ENCODE results near the gene PCGF5.

- TF ChIP-seq, protein P1, sequence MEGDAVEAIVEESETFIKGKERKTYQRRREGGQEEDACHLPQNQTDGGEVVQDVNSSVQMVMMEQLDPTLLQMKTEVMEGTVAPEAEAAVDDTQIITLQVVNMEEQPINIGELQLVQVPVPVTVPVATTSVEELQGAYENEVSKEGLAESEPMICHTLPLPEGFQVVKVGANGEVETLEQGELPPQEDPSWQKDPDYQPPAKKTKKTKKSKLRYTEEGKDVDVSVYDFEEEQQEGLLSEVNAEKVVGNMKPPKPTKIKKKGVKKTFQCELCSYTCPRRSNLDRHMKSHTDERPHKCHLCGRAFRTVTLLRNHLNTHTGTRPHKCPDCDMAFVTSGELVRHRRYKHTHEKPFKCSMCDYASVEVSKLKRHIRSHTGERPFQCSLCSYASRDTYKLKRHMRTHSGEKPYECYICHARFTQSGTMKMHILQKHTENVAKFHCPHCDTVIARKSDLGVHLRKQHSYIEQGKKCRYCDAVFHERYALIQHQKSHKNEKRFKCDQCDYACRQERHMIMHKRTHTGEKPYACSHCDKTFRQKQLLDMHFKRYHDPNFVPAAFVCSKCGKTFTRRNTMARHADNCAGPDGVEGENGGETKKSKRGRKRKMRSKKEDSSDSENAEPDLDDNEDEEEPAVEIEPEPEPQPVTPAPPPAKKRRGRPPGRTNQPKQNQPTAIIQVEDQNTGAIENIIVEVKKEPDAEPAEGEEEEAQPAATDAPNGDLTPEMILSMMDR (IDR thresholded peaks at IDR 0.05; ENCODE audit: insufficient read depth, low read length), result no peak
- no peak for TF ChIP-seq POLR2AphosphoS5 (IDR thresholded peaks at IDR 0.05; ENCODE audit: low read depth)
- TF ChIP-seq SPI1 (IDR thresholded peaks at IDR 0.05; ENCODE audit: borderline replicate concordance, low read depth), result no peak
- TF ChIP-seq GABPA (IDR thresholded peaks at IDR 0.05; ENCODE audit: low read depth), result no peak
- TF ChIP-seq REST (IDR thresholded peaks at IDR 0.05; ENCODE audit: insufficient replicate concordance, low read depth), result no peak
Observed at GRCh38 chr10:91229683-91230082, 9.2 kb downstream of the PCGF5 start.

Measured in HL-60 (cell line).